Right cardiac atrium (tissue), 5 donors: ENCODE measurements around the gene TCFL5. TPM values are rescaled to one million over a fixed set of nuclear protein-coding genes. Genes with fewer than 3 reads are reported as not detected.
A peak's percentile ranks its signal among the peaks of the same experiment; 100 is the strongest.

Experiments used
- ATAC-seq, 2 donors: fragments of 200-7000 bp; cut with Tn5 transposase; one replicate each; pipeline versions ENCODE4 v1.8.0 to v1.9.1; 2020; ENCODE audit warnings: moderate library complexity in 2 of 2, mild to moderate bottlenecking in 1 of 2
- DNase-seq, 3 donors: peaks; one replicate each; pipeline ENCODE4 v3.0.0-alpha.2; 2020
- H3K27ac ChIP-seq: one replicate; pipeline ENCODE4 v1.5.1; 2013; ENCODE audit warnings: mild to moderate bottlenecking, low read length, control low read depth, moderate library complexity
- H3K27me3 ChIP-seq: one replicate; pipeline ENCODE4 v1.6.1; 2013; ENCODE audit not compliant: control insufficient read depth, insufficient read depth
- H3K4me1 ChIP-seq: one replicate; pipeline ENCODE4 v1.6.1; 2013; ENCODE audit warnings: low read length; ENCODE audit not compliant: control insufficient read depth, insufficient read depth
- H3K4me3 ChIP-seq: one replicate; pipeline ENCODE4 v1.5.1; 2013; ENCODE audit warnings: low read length, control low read depth
- H3K9me3 ChIP-seq: one replicate; pipeline ENCODE4 v1.6.1; 2013; ENCODE audit warnings: low read length; ENCODE audit not compliant: control insufficient read depth
- WGBS: extraction: QIAGEN DNeasy Blood & Tissue Kit; methylation state at CpG from one replicate; pipeline ENCODE4 v1.1.7; 2013; 5-methylcytosine and 5-hydroxymethylcytosine counted together
- intact Hi-C, 4 donors: fragments of 100-400 bp; cut with DNase I; formaldehyde crosslinking; loops; one replicate each; pipeline versions ENCODE4 v1.11.0 to v1.14.0; 2022 to 2023
- polyA plus RNA-seq: library from polyadenylated mRNA; stranded (reverse); fragments of 200-250 nt; gene quantifications from one replicate; pipeline ENCODE4 v1.2.3, GENCODE V29; 2013
- total RNA-seq, 4 donors: library from RNA; stranded (reverse); fragmentation: NEBNext Ultra II Directional; extraction: Animal tissue kit (Norgen Biotek cat#: 25700); gene quantifications; one replicate each; pipeline ENCODE4 v1.2.1, GENCODE V29; 2021
- donor health status: healthy with polysubstance abuse.
- donor health status: DM: no; HTN: yes; CAD: no.
- donor health status: DM: no; HTN: no; CAD: no.
- donor health status: DM: no; HTN: yes; CAD: no; lungs with severe emphysema.
- donor health status: DM: yes; HTN: yes; CAD: no.

Gene TCFL5
- total and polyA plus RNA-seq, 5 donors, result 5.2 to 9.9 (median 7.9) TPM

- Histone ChIP-seq H3K4me3 (no peak overlapping the region), H3K27me3 (no peaks in the 10 kb centered on the region), H3K4me1 (peaks cover 2% of the 10 kb centered on the region), H3K9me3 (no peaks in the 10 kb centered on the region), H3K27ac (no peak overlapping the region)
- DNase-seq (no peak), ATAC-seq (no peak)
- intact Hi-C loops, result no loop called here
- WGBS, result 93% methylated on average over 11 of the region's 11 CpGs
These were observed 48.8 kb downstream of the TCFL5 start for GRCh38 chr20:62812907-62813200.

- DNase-seq, result no peak
- no peak for ATAC-seq
- H3K27me3 ChIP-seq, result no peaks in the 10 kb centered on the region
- no peak overlapping the region for H3K4me3 ChIP-seq
- no peak overlapping the region for H3K27ac ChIP-seq
- intact Hi-C loops, result no loop called here
- no peaks in the 10 kb centered on the region for H3K9me3 ChIP-seq
- peaks cover 2% of the 10 kb centered on the region for H3K4me1 ChIP-seq
- 82% methylated on average over 43 of the region's 43 CpGs for WGBS
These were observed 49.3 kb downstream of the TCFL5 start for GRCh38 chr20:62812181-62812906.

- intact Hi-C loops, result no loop called here
- ATAC-seq (no peak), DNase-seq (no peak)
- H3K27me3 ChIP-seq, result no peaks in the 10 kb centered on the region
- no peak overlapping the region for H3K4me3 ChIP-seq
- peaks cover 2% of the 10 kb centered on the region for H3K4me1 ChIP-seq
- 86% methylated on average over 10 of the region's 10 CpGs for WGBS
- no peak overlapping the region for H3K27ac ChIP-seq
- H3K9me3 ChIP-seq, result no peaks in the 10 kb centered on the region
These were observed 49.9 kb downstream of the TCFL5 start for GRCh38 chr20:62811720-62812119.

GRCh38 chr20:62811320-62811719 is 50.3 kb downstream of the TCFL5 start:
- WGBS, result 93% methylated on average over 21 of the region's 21 CpGs
- no peak for ATAC-seq
- H3K4me3 ChIP-seq, result no peak overlapping the region
- no peaks in the 10 kb centered on the region for H3K9me3 ChIP-seq
- intact Hi-C loops, result no loop called here
- H3K27me3 ChIP-seq, result no peaks in the 10 kb centered on the region
- H3K4me1 ChIP-seq, result peaks cover 6% of the 10 kb centered on the region
- no peak for DNase-seq
- H3K27ac ChIP-seq, result no peak overlapping the region

GRCh38 chr20:62809530-62810428 is 51.8 kb downstream of the TCFL5 start:
- no peak for ATAC-seq
- Histone ChIP-seq H3K9me3 (no peaks in the 10 kb centered on the region), H3K4me3 (no peak overlapping the region), H3K27me3 (no peaks in the 10 kb centered on the region), H3K27ac (no peak overlapping the region), H3K4me1 (peaks cover 11% of the 10 kb centered on the region)
- intact Hi-C loops, result loop anchor here in 1 of 4 donors (5.0 kb wide), 1 partner anchor 142 kb away; no protein-coding TSS in a partner anchor
- no peak for DNase-seq
- 91% methylated on average over 24 of the region's 24 CpGs for WGBS

- 41% methylated on average over 21 of the region's 21 CpGs for WGBS
- H3K27ac ChIP-seq, result no peak overlapping the region
- peak; percentile 66 to 89 (median 88) for DNase-seq
- H3K9me3 ChIP-seq, result no peaks in the 10 kb centered on the region
- no peak overlapping the region for H3K4me3 ChIP-seq
- peak; percentile 40 to 51 for ATAC-seq
- intact Hi-C loops, result loop anchor here in 1 of 4 donors (5.0 kb wide), 1 partner anchor 141 kb away; no protein-coding TSS in a partner anchor
- H3K27me3 ChIP-seq, result no peaks in the 10 kb centered on the region
- peaks cover 11% of the 10 kb centered on the region for H3K4me1 ChIP-seq
These were observed 53.3 kb downstream of the TCFL5 start for GRCh38 chr20:62808211-62808865.

- no peak overlapping the region for H3K4me3 ChIP-seq
These were observed 54.0 kb downstream of the TCFL5 start for GRCh38 chr20:62807444-62808210.

GRCh38 chr20:62806383-62807050 is 55.1 kb downstream of the TCFL5 start:
- no peaks in the 10 kb centered on the region for H3K27me3 ChIP-seq
- ATAC-seq, result no peak
- H3K27ac ChIP-seq, result no peak overlapping the region
- no peak overlapping the region for H3K4me3 ChIP-seq
- no peaks in the 10 kb centered on the region for H3K9me3 ChIP-seq
- DNase-seq, result no peak
- H3K4me1 ChIP-seq, result peaks cover 11% of the 10 kb centered on the region
- intact Hi-C loops, result loop anchor here in 1 of 4 donors (5.0 kb wide), 1 partner anchor 139 kb away; no protein-coding TSS in a partner anchor
- 72% methylated on average over 11 of the region's 11 CpGs for WGBS

More at GRCh38 chr20:62807444-62808210, 54.0 kb downstream of the TCFL5 start:
- H3K27me3 ChIP-seq, result no peaks in the 10 kb centered on the region
- DNase-seq (no peak), ATAC-seq (no peak)
- H3K9me3 ChIP-seq, result no peaks in the 10 kb centered on the region
- H3K27ac ChIP-seq, result no peak overlapping the region
- H3K4me1 ChIP-seq, result peaks cover 11% of the 10 kb centered on the region
- intact Hi-C loops, result loop anchor here in 1 of 4 donors (5.0 kb wide), 1 partner anchor 140 kb away; no protein-coding TSS in a partner anchor
- 87% methylated on average over 23 of the region's 23 CpGs for WGBS

GRCh38 chr20:62805711-62806382 is 55.8 kb downstream of the TCFL5 start:
- Histone ChIP-seq H3K4me3 (peak overlapping the region; percentile 80), H3K27me3 (no peaks in the 10 kb centered on the region), H3K9me3 (no peaks in the 10 kb centered on the region), H3K4me1 (peaks cover 11% of the 10 kb centered on the region), H3K27ac (peak overlapping the region; percentile 54)
- 29% methylated on average over 25 of the region's 25 CpGs for WGBS
- peak in 1 of 3 donors; percentile 83 for DNase-seq
- peak; percentile 3 to 9 for ATAC-seq
- intact Hi-C loops, result loop anchor here in 1 of 4 donors (5.0 kb wide), 1 partner anchor 139 kb away; no protein-coding TSS in a partner anchor
